Measurements from ENCODE around the gene ZNF207. TPM values are rescaled to one million over a fixed set of nuclear protein-coding genes. Genes with fewer than 3 reads are reported as not detected.

The ZNF207 gene
- total RNA-seq, 1 experiment from 2014 or later: 215 TPM

DNA sequence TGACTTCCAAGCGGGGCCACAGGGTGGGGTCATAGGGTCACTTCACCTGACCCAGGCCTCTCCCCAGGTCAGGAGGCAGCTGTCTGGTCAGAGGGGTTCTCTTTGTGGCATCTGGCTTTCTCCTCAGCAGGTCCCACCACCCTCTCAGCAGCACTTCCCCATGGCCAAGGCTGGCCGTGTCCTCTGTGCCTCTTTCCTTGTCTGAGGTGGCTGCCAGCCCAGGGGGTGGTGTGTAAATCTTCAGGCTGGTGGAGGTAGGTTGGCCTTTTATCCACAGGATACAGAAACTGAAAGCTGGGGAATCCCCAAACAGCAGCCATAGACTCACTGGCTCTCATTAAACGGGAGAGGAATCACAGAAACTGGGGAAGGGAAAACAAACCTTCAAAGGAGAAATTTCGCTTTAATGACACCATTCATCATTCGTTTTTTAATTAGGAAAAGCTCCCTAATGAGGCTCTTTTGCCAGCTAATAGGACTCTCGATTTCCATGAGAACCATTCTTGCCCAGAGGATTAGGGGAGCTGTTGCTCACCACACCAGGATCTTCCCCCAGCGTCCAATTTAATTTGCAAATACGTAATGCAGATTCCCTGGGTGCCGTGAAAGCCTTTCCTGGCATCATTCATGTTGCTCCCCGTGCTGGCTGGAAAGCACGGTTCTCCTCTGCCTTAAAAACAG is 26.0 kb upstream of the ZNF207 start:
- CTCF ChIA-PET: interaction anchor here (1.5 kb wide), 1 partner anchor 71 kb away, joined by 6 read pairs; no protein-coding TSS in a partner anchor
- in situ Hi-C loops (cut with HindIII; ENCODE audit: low pct_unique_long_range_greater_than_20kb, low sequenced_read_pairs): no loop called here
- peak overlapping the region in 1 of 2 experiments; percentile 28; a peak in 2 of 4 replicates for H3K4me3 ChIP-seq (ENCODE audit: low read depth in 2 of 2, low read length in 2 of 2)

DNA sequence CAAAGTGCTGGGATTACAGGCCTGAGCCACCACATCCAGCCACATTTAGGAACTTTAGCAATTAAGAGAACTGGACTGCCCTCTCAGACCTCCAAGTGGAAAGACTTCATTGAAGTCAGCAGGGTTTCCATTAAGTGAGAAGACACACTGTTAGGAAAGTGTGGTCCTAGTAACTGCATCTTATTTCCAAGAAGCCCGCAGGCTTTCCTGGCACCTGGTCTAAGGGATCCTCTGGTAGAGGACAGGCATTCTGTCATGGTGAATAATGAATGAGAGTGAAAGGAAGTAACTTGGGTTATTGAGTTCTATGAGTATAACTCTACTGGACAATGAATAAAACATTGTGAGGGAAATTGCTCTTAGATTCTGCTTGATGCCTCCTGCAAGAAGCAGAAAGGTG is 22.0 kb upstream of the ZNF207 start:
- in situ Hi-C loops (cut with HindIII; ENCODE audit: low pct_unique_long_range_greater_than_20kb, low sequenced_read_pairs): no loop called here
- DNase-seq (ENCODE audit: low read depth, low spot score): no peak
- BruUV-seq (replicated peaks): no TSS peak
- no peaks in the 10 kb centered on the region for H3K27me3 ChIP-seq (ENCODE audit: control insufficient read depth, insufficient read depth, low read length)
- POLR2A ChIA-PET: no interaction called here
- H3K4me1 ChIP-seq (ENCODE audit: control insufficient read depth, insufficient read depth, low read length): peaks cover 8% of the 10 kb centered on the region
- no peak overlapping the region for H3K27ac ChIP-seq (ENCODE audit: low read length)
- intact Hi-C loops (cut with micrococcal nuclease; ENCODE audit: unreplicated experiment): no loop called here
- CTCF ChIA-PET: no interaction called here
- H3K4me3 ChIP-seq (ENCODE audit: low read depth in 2 of 2, low read length in 2 of 2): no peak overlapping the region
- TF ChIP-seq POLR2AphosphoS5 (IDR thresholded peaks at IDR 0.05; ENCODE audit: low read depth, low read length) (no peak), SIN3A (IDR thresholded peaks at IDR 0.05; ENCODE audit: borderline replicate concordance, insufficient read depth, low read depth, low read length) (no peak), TCF7L2 (IDR thresholded peaks at IDR 0.05; ENCODE audit: low read depth, low read length) (no peak)
- TF ChIP-seq, protein P1, sequence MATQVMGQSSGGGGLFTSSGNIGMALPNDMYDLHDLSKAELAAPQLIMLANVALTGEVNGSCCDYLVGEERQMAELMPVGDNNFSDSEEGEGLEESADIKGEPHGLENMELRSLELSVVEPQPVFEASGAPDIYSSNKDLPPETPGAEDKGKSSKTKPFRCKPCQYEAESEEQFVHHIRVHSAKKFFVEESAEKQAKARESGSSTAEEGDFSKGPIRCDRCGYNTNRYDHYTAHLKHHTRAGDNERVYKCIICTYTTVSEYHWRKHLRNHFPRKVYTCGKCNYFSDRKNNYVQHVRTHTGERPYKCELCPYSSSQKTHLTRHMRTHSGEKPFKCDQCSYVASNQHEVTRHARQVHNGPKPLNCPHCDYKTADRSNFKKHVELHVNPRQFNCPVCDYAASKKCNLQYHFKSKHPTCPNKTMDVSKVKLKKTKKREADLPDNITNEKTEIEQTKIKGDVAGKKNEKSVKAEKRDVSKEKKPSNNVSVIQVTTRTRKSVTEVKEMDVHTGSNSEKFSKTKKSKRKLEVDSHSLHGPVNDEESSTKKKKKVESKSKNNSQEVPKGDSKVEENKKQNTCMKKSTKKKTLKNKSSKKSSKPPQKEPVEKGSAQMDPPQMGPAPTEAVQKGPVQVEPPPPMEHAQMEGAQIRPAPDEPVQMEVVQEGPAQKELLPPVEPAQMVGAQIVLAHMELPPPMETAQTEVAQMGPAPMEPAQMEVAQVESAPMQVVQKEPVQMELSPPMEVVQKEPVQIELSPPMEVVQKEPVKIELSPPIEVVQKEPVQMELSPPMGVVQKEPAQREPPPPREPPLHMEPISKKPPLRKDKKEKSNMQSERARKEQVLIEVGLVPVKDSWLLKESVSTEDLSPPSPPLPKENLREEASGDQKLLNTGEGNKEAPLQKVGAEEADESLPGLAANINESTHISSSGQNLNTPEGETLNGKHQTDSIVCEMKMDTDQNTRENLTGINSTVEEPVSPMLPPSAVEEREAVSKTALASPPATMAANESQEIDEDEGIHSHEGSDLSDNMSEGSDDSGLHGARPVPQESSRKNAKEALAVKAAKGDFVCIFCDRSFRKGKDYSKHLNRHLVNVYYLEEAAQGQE (IDR thresholded peaks at IDR 0.05; ENCODE audit: insufficient read depth in 1 of 2, low read depth in 2 of 2, low read length in 1 of 2): no peak
- TF ChIP-seq, protein P2, sequence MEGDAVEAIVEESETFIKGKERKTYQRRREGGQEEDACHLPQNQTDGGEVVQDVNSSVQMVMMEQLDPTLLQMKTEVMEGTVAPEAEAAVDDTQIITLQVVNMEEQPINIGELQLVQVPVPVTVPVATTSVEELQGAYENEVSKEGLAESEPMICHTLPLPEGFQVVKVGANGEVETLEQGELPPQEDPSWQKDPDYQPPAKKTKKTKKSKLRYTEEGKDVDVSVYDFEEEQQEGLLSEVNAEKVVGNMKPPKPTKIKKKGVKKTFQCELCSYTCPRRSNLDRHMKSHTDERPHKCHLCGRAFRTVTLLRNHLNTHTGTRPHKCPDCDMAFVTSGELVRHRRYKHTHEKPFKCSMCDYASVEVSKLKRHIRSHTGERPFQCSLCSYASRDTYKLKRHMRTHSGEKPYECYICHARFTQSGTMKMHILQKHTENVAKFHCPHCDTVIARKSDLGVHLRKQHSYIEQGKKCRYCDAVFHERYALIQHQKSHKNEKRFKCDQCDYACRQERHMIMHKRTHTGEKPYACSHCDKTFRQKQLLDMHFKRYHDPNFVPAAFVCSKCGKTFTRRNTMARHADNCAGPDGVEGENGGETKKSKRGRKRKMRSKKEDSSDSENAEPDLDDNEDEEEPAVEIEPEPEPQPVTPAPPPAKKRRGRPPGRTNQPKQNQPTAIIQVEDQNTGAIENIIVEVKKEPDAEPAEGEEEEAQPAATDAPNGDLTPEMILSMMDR (IDR thresholded peaks at IDR 0.05): no peak
- ATAC-seq: no peak
- no peaks in the 10 kb centered on the region for H3K36me3 ChIP-seq (ENCODE audit: control insufficient read depth, insufficient read depth, low read length)
- H3K9me3 ChIP-seq (ENCODE audit: control insufficient read depth, insufficient read depth, low read depth, low read length): no peaks in the 10 kb centered on the region

More for the DNA sequence above, 26.0 kb upstream of the ZNF207 start:
- POLR2A ChIA-PET: no interaction called here
- ATAC-seq (peak; percentile 62), DNase-seq (ENCODE audit: low read depth, low spot score) (no peak)
- TF ChIP-seq SIN3A (IDR thresholded peaks at IDR 0.05; ENCODE audit: borderline replicate concordance, insufficient read depth, low read depth, low read length) (no peak), TCF7L2 (IDR thresholded peaks at IDR 0.05; ENCODE audit: low read depth, low read length) (no peak), POLR2AphosphoS5 (IDR thresholded peaks at IDR 0.05; ENCODE audit: low read depth, low read length) (no peak)
- TF ChIP-seq, protein P1 (IDR thresholded peaks at IDR 0.05; ENCODE audit: insufficient read depth in 1 of 2, low read depth in 2 of 2, low read length in 1 of 2): no peak
- TF ChIP-seq, protein P2 (IDR thresholded peaks at IDR 0.05): no peak
- Histone ChIP-seq H3K4me1 (ENCODE audit: control insufficient read depth, insufficient read depth, low read length) (peaks cover 8% of the 10 kb centered on the region), H3K27me3 (ENCODE audit: control insufficient read depth, insufficient read depth, low read length) (no peaks in the 10 kb centered on the region), H3K36me3 (ENCODE audit: control insufficient read depth, insufficient read depth, low read length) (no peaks in the 10 kb centered on the region), H3K9me3 (ENCODE audit: control insufficient read depth, insufficient read depth, low read depth, low read length) (no peaks in the 10 kb centered on the region), H3K27ac (ENCODE audit: low read length) (0 out of 2 replicates have a peak overlapping the region, but pooled peaks have one; percentile 8)
- intact Hi-C loops (cut with micrococcal nuclease; ENCODE audit: unreplicated experiment): no loop called here
- BruUV-seq (replicated peaks): no TSS peak

All from Panc1 (cell line).